SK-N-SH (cell line): ENCODE data around the gene ARFGAP1. TPM values are rescaled to one million over a fixed set of nuclear protein-coding genes. Genes with fewer than 3 reads are reported as not detected.

Source experiments
- CTCF ChIA-PET: fragments of 300-600, 350-600 bp; formaldehyde crosslinking; extraction: SDS; loops from one replicate; lab custom pipeline; 2021; lab: Yijun Ruan, JAX
- POLR2A ChIA-PET: fragments of 350-600 bp; sonication (Branson Sonifier 250); formaldehyde crosslinking; extraction: SDS; loops from one replicate; lab custom pipeline; 2020; ENCODE audit warnings: antibody characterized with exemption, inconsistent platforms; lab: Yijun Ruan, JAX
- DNase-seq: peaks from one replicate; pipeline ENCODE4 v3.0.0; 2012
- H2AFZ ChIP-seq: fragments of 200-600 bp; sonication (generic); 2 replicates; pipeline ENCODE4 v1.8.1; 2016; ENCODE audit warnings: antibody characterized with exemption, mild to moderate bottlenecking, low read depth
- H3F3A ChIP-seq: fragments of 200-600 bp; sonication (generic); replicated peaks from 2 replicates; pipeline ENCODE3; 2016; ENCODE audit warnings: antibody characterized with exemption, mild to moderate bottlenecking; ENCODE audit not compliant: insufficient read depth
- H3K27ac ChIP-seq, 2 experiments: fragments of 200-500 bp in 1 of 2; fragments of 200-600 bp in 1 of 2; sonication (Bioruptor generic) in 1 of 2; sonication (generic), shearing (Covaris generic) in 1 of 2; 2 replicates each; pipeline versions ENCODE4 v1.5.1 to v1.6.1; 2014 to 2016; ENCODE audit warnings: low read depth in 2 of 2, inconsistent platforms in 1 of 2, low read length in 1 of 2, mild to moderate bottlenecking in 1 of 2, mixed read lengths in 1 of 2
- H3K27me3 ChIP-seq: fragments of 200-600 bp; sonication (generic), shearing (Covaris generic); 2 replicates; pipeline ENCODE4 v1.6.1; 2016; ENCODE audit warnings: mixed run types; ENCODE audit not compliant: insufficient read depth
- H3K36me3 ChIP-seq, 2 experiments: fragments of 200-500 bp in 1 of 2; fragments of 200-600 bp in 1 of 2; sonication (Bioruptor generic) in 1 of 2; sonication (generic) in 1 of 2; replicated peaks in 1 of 2; 2 replicates each; pipeline versions ENCODE3 to v1.5.1; 2014 to 2016; ENCODE audit warnings: low read length in 1 of 2, mild to moderate bottlenecking in 1 of 2; ENCODE audit not compliant: insufficient read depth in 2 of 2, control insufficient read depth in 1 of 2
- H3K4me1 ChIP-seq, 2 experiments: fragments of 200-500 bp in 1 of 2; fragments of 200-600 bp in 1 of 2; sonication (Bioruptor generic) in 1 of 2; sonication (generic), shearing (Covaris generic) in 1 of 2; 2 replicates each; pipeline versions ENCODE4 v1.5.1 to v1.6.1; 2014 to 2016; ENCODE audit warnings: low read depth in 1 of 2, low read length in 1 of 2, mixed run types in 1 of 2; ENCODE audit not compliant: insufficient read depth in 2 of 2, control insufficient read depth in 1 of 2
- H3K4me2 ChIP-seq: fragments of 200-600 bp; sonication (generic), shearing (Covaris generic); 2 replicates; pipeline ENCODE4 v1.6.1; 2017; ENCODE audit warnings: mixed run types
- H3K4me3 ChIP-seq, 2 experiments: fragments of 200-500 bp in 1 of 2; fragments of 200-600 bp in 1 of 2; sonication (Bioruptor generic) in 1 of 2; sonication (generic), shearing (Covaris generic) in 1 of 2; 2 replicates each; pipeline versions ENCODE4 v1.5.1 to v1.8.1; 2014 to 2016; ENCODE audit warnings: low read depth in 2 of 2, inconsistent platforms in 1 of 2, low read length in 1 of 2, mild to moderate bottlenecking in 1 of 2, mixed read lengths in 1 of 2, moderate library complexity in 1 of 2
- H3K79me2 ChIP-seq: fragments of 200-600 bp; sonication (generic); 2 replicates; pipeline ENCODE4 v1.8.1; 2017; ENCODE audit warnings: mild to moderate bottlenecking; ENCODE audit not compliant: insufficient read depth
- H3K9ac ChIP-seq: fragments of 200-600 bp; sonication (generic); 2 replicates; pipeline ENCODE4 v1.6.1; 2017; ENCODE audit warnings: mixed run types
- H3K9me2 ChIP-seq: fragments of 200-600 bp; sonication (generic); 2 replicates; pipeline ENCODE4 v1.6.1; 2017; ENCODE audit warnings: mixed run types
- H3K9me3 ChIP-seq: fragments of 200-600 bp; sonication (generic); 2 replicates; pipeline ENCODE4 v1.6.1; 2017; ENCODE audit warnings: mixed run types, mild to moderate bottlenecking, moderate library complexity
- H4K20me1 ChIP-seq: fragments of 200-600 bp; sonication (generic); 2 replicates; pipeline ENCODE4 v1.6.1; 2017; ENCODE audit warnings: mild to moderate bottlenecking, mixed run types; ENCODE audit not compliant: insufficient read depth
- CHD2 ChIP-seq: fragments of 150-350 bp; IDR thresholded peaks from 2 replicates; pipeline ENCODE4 v1.6.1; 2018; ENCODE audit warnings: low read length; ENCODE audit not compliant: partially characterized antibody
- ELF1 ChIP-seq: IDR thresholded peaks from 2 replicates; pipeline ENCODE4 v1.4.0; 2012
- EP300 ChIP-seq, 2 experiments: IDR thresholded peaks; 2 replicates each; pipeline versions ENCODE4 v1.4.0 to v1.6.1; 2012; ENCODE audit warnings: borderline replicate concordance in 1 of 2, low read depth in 1 of 2, low read length in 1 of 2
- EZH2phosphoT487 ChIP-seq: fragments of 200-600 bp; sonication (generic); IDR thresholded peaks from 2 replicates; pipeline ENCODE4 v1.6.1; 2017; ENCODE audit warnings: low read depth, mixed run types, mild to moderate bottlenecking, antibody characterized with exemption, moderate library complexity, borderline replicate concordance
- FOSL2 ChIP-seq: IDR thresholded peaks from 2 replicates; pipeline ENCODE4 v1.4.0; 2012; ENCODE audit warnings: low read depth, mild to moderate bottlenecking, moderate library complexity, borderline replicate concordance
- FOXM1 ChIP-seq: IDR thresholded peaks from 2 replicates; pipeline ENCODE4 v1.4.0; 2012; ENCODE audit warnings: low read depth, mild to moderate bottlenecking
- GABPA ChIP-seq: IDR thresholded peaks from 2 replicates; pipeline ENCODE4 v1.4.0; 2012; ENCODE audit warnings: low read depth, mild to moderate bottlenecking
- GATA2 ChIP-seq: sonication (generic); formaldehyde crosslinking; IDR thresholded peaks from 2 replicates; pipeline ENCODE4 v1.5.0; 2020; ENCODE audit warnings: mild to moderate bottlenecking, missing genetic modification reagents
- MEF2A ChIP-seq: IDR thresholded peaks from 2 replicates; pipeline ENCODE4 v1.4.0; 2012; ENCODE audit warnings: low read depth, borderline replicate concordance
- NFIC ChIP-seq: IDR thresholded peaks from 2 replicates; pipeline ENCODE4 v1.4.0; 2012; ENCODE audit warnings: borderline replicate concordance
- NRF1 ChIP-seq: IDR thresholded peaks from 2 replicates; pipeline ENCODE4 v1.6.1; 2012; ENCODE audit warnings: low read depth, mild to moderate bottlenecking, low read length
- POLR2AphosphoS5 ChIP-seq: IDR thresholded peaks from 2 replicates; pipeline ENCODE4 v1.6.1; 2012; ENCODE audit warnings: low read depth, low read length
- RXRA ChIP-seq: IDR thresholded peaks from 2 replicates; pipeline ENCODE4 v1.4.0; 2012; ENCODE audit warnings: low read depth, mild to moderate bottlenecking, borderline replicate concordance
- SIN3A ChIP-seq: IDR thresholded peaks from 2 replicates; pipeline ENCODE4 v1.6.1; 2012; ENCODE audit warnings: low read depth, mild to moderate bottlenecking, low read length, moderate library complexity, borderline replicate concordance
- SMC3 ChIP-seq: IDR thresholded peaks from 2 replicates; pipeline ENCODE4 v1.6.1; 2012; ENCODE audit warnings: low read depth, low read length, improper control_type of control experiment
- TAF1 ChIP-seq: IDR thresholded peaks from 2 replicates; pipeline ENCODE4 v1.6.1; 2012; ENCODE audit warnings: low read depth, mild to moderate bottlenecking, low read length, moderate library complexity, borderline replicate concordance
- TEAD4 ChIP-seq: IDR thresholded peaks from 2 replicates; pipeline ENCODE4 v1.4.0; 2012; ENCODE audit warnings: mild to moderate bottlenecking, borderline replicate concordance; ENCODE audit not compliant: insufficient read depth
- YY1 ChIP-seq: IDR thresholded peaks from 2 replicates; pipeline ENCODE4 v1.4.0; 2012; ENCODE audit warnings: low read depth, mild to moderate bottlenecking
- WGBS: methylation state at CpG from one replicate; pipeline ENCODE4 v1.1.6; 2017; ENCODE audit warnings: low lambda C conversion rate; 5-methylcytosine and 5-hydroxymethylcytosine counted together
- polyA plus RNA-seq, 3 experiments: library from polyadenylated mRNA; depleted of rRNA; stranded (reverse); fragments of >200 nt; gene quantifications; 2 replicates each; pipeline ENCODE4 v1.2.3, GENCODE V29; 2012
- TF ChIP-seq, protein P1 (sequence below): fragments of 150-350 bp; IDR thresholded peaks from 2 replicates; pipeline ENCODE4 v1.6.1; 2017; ENCODE audit warnings: antibody characterized with exemption, low read length, low read depth, borderline replicate concordance
- TF ChIP-seq, protein P2 (sequence below): fragments of 150-350 bp; IDR thresholded peaks from 2 replicates; pipeline ENCODE4 v1.6.1; 2016; ENCODE audit warnings: mild to moderate bottlenecking, low read depth, low read length
- TF ChIP-seq, protein P3 (sequence below): IDR thresholded peaks from 2 replicates; pipeline ENCODE4 v1.4.0; 2012; ENCODE audit warnings: low read depth, borderline replicate concordance
- TF ChIP-seq, protein P4 (sequence below): IDR thresholded peaks from 2 replicates; pipeline ENCODE4 v1.6.1; 2012; ENCODE audit warnings: mild to moderate bottlenecking, low read depth, low read length, moderate library complexity

Gene ARFGAP1
- polyA plus RNA-seq, 1 of the 3 experiments (the other 2 are of a cell fraction): 72.7 TPM

DNA sequence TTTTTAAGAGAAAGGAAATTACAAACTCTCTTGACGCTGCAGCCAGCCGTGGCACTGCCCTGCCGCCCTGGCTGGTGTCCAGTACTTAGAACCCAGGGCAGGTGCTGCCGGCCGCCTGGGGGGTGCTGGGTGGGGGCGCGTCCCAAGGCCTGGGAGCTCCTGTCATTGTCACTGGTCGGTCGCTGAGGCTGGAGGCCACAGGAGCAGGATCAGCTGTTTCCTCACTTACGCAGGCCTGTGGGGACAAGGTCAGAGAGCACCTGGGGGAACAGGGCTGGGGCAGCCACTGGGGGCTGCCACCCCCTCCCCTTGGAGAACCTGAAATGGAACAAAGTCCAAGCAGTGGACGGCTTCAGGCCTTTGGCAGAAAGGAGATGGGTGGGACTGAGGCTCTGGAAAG is 31.3 kb upstream of the ARFGAP1 start:
- no peaks in the 10 kb centered on the region for H3K9me3 ChIP-seq
- DNase-seq: no peak
- no peak overlapping the region for H3K4me3 ChIP-seq
- no peaks in the 10 kb centered on the region for H3K27me3 ChIP-seq
- POLR2A ChIA-PET: no interaction called here
- no peak overlapping the region for H3K27ac ChIP-seq
- no peaks in the 10 kb centered on the region for H3F3A ChIP-seq
- H3K79me2 ChIP-seq: no peaks in the 10 kb centered on the region
- TF ChIP-seq TAF1 (no peak), MEF2A (no peak), TEAD4 (no peak), EZH2phosphoT487 (no peak), NFIC (no peak), GATA2 (CRISPR knock-in tag) (no peak), NRF1 (no peak), YY1 (no peak), GABPA (no peak), SIN3A (no peak), CHD2 (no peak)
- TF ChIP-seq, protein P1, sequence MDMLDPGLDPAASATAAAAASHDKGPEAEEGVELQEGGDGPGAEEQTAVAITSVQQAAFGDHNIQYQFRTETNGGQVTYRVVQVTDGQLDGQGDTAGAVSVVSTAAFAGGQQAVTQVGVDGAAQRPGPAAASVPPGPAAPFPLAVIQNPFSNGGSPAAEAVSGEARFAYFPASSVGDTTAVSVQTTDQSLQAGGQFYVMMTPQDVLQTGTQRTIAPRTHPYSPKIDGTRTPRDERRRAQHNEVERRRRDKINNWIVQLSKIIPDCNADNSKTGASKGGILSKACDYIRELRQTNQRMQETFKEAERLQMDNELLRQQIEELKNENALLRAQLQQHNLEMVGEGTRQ: no peak
- TF ChIP-seq, protein P2, sequence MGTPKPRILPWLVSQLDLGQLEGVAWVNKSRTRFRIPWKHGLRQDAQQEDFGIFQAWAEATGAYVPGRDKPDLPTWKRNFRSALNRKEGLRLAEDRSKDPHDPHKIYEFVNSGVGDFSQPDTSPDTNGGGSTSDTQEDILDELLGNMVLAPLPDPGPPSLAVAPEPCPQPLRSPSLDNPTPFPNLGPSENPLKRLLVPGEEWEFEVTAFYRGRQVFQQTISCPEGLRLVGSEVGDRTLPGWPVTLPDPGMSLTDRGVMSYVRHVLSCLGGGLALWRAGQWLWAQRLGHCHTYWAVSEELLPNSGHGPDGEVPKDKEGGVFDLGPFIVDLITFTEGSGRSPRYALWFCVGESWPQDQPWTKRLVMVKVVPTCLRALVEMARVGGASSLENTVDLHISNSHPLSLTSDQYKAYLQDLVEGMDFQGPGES: no peak
- TF ChIP-seq, protein P3, sequence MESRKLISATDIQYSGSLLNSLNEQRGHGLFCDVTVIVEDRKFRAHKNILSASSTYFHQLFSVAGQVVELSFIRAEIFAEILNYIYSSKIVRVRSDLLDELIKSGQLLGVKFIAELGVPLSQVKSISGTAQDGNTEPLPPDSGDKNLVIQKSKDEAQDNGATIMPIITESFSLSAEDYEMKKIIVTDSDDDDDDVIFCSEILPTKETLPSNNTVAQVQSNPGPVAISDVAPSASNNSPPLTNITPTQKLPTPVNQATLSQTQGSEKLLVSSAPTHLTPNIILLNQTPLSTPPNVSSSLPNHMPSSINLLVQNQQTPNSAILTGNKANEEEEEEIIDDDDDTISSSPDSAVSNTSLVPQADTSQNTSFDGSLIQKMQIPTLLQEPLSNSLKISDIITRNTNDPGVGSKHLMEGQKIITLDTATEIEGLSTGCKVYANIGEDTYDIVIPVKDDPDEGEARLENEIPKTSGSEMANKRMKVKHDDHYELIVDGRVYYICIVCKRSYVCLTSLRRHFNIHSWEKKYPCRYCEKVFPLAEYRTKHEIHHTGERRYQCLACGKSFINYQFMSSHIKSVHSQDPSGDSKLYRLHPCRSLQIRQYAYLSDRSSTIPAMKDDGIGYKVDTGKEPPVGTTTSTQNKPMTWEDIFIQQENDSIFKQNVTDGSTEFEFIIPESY: no peak
- H3K9ac ChIP-seq: no peak overlapping the region
- H3K36me3 ChIP-seq: no peaks in the 10 kb centered on the region
- peaks cover 0 to 7% of the 10 kb centered on the region in 2 experiments; a peak in 1 of 4 replicates for H3K4me1 ChIP-seq
- H3K9me2 ChIP-seq: no peaks in the 10 kb centered on the region
- CTCF ChIA-PET: interaction anchor here (1.4 to 15.6 kb wide), 4 partner anchors 14 to 140 kb away, joined by 3 to 168 read pairs (median 4); no protein-coding TSS in a partner anchor
- no peak overlapping the region for H3K4me2 ChIP-seq
- WGBS: 34% methylated on average over 8 of the region's 11 CpGs
- H2AFZ ChIP-seq: no peak overlapping the region
- no peaks in the 10 kb centered on the region for H4K20me1 ChIP-seq

DNA sequence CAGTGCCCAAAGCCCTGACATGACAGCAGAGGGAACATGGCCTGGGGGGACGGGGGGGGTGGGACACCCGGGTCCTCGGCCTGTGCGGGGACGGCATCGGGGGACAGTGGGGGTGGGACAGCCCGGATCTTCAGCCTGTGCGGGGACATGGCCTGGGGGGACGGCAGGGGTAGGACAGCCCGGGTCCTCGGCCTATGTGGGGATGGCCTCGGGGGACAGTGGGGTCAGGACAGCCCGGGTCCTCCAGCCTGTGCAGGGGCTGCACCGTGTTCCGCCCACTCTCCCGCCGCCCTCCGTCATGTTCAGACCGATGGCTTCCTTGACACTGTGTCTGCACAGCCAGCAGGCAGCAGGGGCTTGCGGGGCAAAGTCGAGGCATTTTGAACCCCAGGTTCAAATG is 29.9 kb upstream of the ARFGAP1 start:
- no peak overlapping the region for H2AFZ ChIP-seq
- no peak overlapping the region for H3K27ac ChIP-seq
- H3K27me3 ChIP-seq: no peaks in the 10 kb centered on the region
- H3K4me2 ChIP-seq: no peak overlapping the region
- H3K9me3 ChIP-seq: no peaks in the 10 kb centered on the region
- no peak overlapping the region for H3K4me3 ChIP-seq
- peaks cover 0 to 11% of the 10 kb centered on the region in 2 experiments; a peak in 1 of 4 replicates for H3K4me1 ChIP-seq
- 75% methylated on average over 9 of the region's 21 CpGs for WGBS
- CTCF ChIA-PET: interaction anchor here (1.7 to 15.6 kb wide), 2 partner anchors 18 to 139 kb away, joined by 5 to 168 read pairs; no protein-coding TSS in a partner anchor
- DNase-seq: no peak
- POLR2A ChIA-PET: no interaction called here
- H3F3A ChIP-seq: no peaks in the 10 kb centered on the region
- no peak overlapping the region for H3K9ac ChIP-seq
- no peaks in the 10 kb centered on the region for H3K79me2 ChIP-seq
- H3K9me2 ChIP-seq: no peaks in the 10 kb centered on the region
- no peaks in the 10 kb centered on the region for H3K36me3 ChIP-seq
- H4K20me1 ChIP-seq: no peaks in the 10 kb centered on the region
- no peak for TF ChIP-seq FOSL2
- no peak for TF ChIP-seq SMC3
- TF ChIP-seq, protein P4, sequence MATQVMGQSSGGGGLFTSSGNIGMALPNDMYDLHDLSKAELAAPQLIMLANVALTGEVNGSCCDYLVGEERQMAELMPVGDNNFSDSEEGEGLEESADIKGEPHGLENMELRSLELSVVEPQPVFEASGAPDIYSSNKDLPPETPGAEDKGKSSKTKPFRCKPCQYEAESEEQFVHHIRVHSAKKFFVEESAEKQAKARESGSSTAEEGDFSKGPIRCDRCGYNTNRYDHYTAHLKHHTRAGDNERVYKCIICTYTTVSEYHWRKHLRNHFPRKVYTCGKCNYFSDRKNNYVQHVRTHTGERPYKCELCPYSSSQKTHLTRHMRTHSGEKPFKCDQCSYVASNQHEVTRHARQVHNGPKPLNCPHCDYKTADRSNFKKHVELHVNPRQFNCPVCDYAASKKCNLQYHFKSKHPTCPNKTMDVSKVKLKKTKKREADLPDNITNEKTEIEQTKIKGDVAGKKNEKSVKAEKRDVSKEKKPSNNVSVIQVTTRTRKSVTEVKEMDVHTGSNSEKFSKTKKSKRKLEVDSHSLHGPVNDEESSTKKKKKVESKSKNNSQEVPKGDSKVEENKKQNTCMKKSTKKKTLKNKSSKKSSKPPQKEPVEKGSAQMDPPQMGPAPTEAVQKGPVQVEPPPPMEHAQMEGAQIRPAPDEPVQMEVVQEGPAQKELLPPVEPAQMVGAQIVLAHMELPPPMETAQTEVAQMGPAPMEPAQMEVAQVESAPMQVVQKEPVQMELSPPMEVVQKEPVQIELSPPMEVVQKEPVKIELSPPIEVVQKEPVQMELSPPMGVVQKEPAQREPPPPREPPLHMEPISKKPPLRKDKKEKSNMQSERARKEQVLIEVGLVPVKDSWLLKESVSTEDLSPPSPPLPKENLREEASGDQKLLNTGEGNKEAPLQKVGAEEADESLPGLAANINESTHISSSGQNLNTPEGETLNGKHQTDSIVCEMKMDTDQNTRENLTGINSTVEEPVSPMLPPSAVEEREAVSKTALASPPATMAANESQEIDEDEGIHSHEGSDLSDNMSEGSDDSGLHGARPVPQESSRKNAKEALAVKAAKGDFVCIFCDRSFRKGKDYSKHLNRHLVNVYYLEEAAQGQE: no peak
- TF ChIP-seq SIN3A: no peak
- no peak for TF ChIP-seq RXRA
- TF ChIP-seq TEAD4: no peak
- TF ChIP-seq GATA2 (CRISPR knock-in tag): no peak
- TF ChIP-seq FOXM1: no peak
- no peak for TF ChIP-seq EP300 (IDR thresholded peaks at IDR 0.05; ENCODE audit: borderline replicate concordance in 1 of 2, low read depth in 1 of 2, low read length in 1 of 2)
- no peak for TF ChIP-seq POLR2AphosphoS5
- no peak for TF ChIP-seq ELF1
